ENCODE measurements around the gene CTSC.

The CTSC gene

GRCh38 chr11:88301488-88302140 is 35.9 kb downstream of the CTSC start:
- TF ChIP-seq REST (IDR thresholded peaks at IDR 0.05; ENCODE audit: insufficient read depth in 1 of 2, low read depth in 2 of 2, low read length in 2 of 2) (no peak), FOXP2 (optimal IDR thresholded peaks at IDR 0.05; ENCODE audit: borderline replicate concordance, extremely low read depth, extremely low read length, insufficient read depth) (no peak), POLR2AphosphoS5 (IDR thresholded peaks at IDR 0.05; ENCODE audit: low read depth, low read length) (no peak), SIN3A (IDR thresholded peaks at IDR 0.05; ENCODE audit: borderline replicate concordance, insufficient read depth, low read length) (no peak), TAF1 (IDR thresholded peaks at IDR 0.05; ENCODE audit: borderline replicate concordance, insufficient read depth, low read length) (no peak)

GRCh38 chr11:88300888-88301487 is 36.5 kb downstream of the CTSC start:
- TF ChIP-seq REST (IDR thresholded peaks at IDR 0.05; ENCODE audit: insufficient read depth in 1 of 2, low read depth in 2 of 2, low read length in 2 of 2): no peak
- TF ChIP-seq SIN3A (IDR thresholded peaks at IDR 0.05; ENCODE audit: borderline replicate concordance, insufficient read depth, low read length): no peak
- no peak for TF ChIP-seq TAF1 (IDR thresholded peaks at IDR 0.05; ENCODE audit: borderline replicate concordance, insufficient read depth, low read length)
- no peak for TF ChIP-seq FOXP2 (optimal IDR thresholded peaks at IDR 0.05; ENCODE audit: borderline replicate concordance, extremely low read depth, extremely low read length, insufficient read depth)
- TF ChIP-seq POLR2AphosphoS5 (IDR thresholded peaks at IDR 0.05; ENCODE audit: low read depth, low read length): no peak

- no peak for TF ChIP-seq TAF1 (IDR thresholded peaks at IDR 0.05; ENCODE audit: borderline replicate concordance, insufficient read depth, low read length)
- no peak for TF ChIP-seq FOXP2 (optimal IDR thresholded peaks at IDR 0.05; ENCODE audit: borderline replicate concordance, extremely low read depth, extremely low read length, insufficient read depth)
- no peak for TF ChIP-seq SIN3A (IDR thresholded peaks at IDR 0.05; ENCODE audit: borderline replicate concordance, insufficient read depth, low read length)
- no peak for TF ChIP-seq POLR2AphosphoS5 (IDR thresholded peaks at IDR 0.05; ENCODE audit: low read depth, low read length)
- no peak for TF ChIP-seq REST (IDR thresholded peaks at IDR 0.05; ENCODE audit: insufficient read depth in 1 of 2, low read depth in 2 of 2, low read length in 2 of 2)
Observed at GRCh38 chr11:88297863-88298262, 39.7 kb downstream of the CTSC start.

GRCh38 chr11:88297421-88297820 is 40.1 kb downstream of the CTSC start:
- TF ChIP-seq POLR2AphosphoS5 (IDR thresholded peaks at IDR 0.05; ENCODE audit: low read depth, low read length) (no peak), REST (IDR thresholded peaks at IDR 0.05; ENCODE audit: insufficient read depth in 1 of 2, low read depth in 2 of 2, low read length in 2 of 2) (no peak), FOXP2 (optimal IDR thresholded peaks at IDR 0.05; ENCODE audit: borderline replicate concordance, extremely low read depth, extremely low read length, insufficient read depth) (no peak), TAF1 (IDR thresholded peaks at IDR 0.05; ENCODE audit: borderline replicate concordance, insufficient read depth, low read length) (no peak), SIN3A (IDR thresholded peaks at IDR 0.05; ENCODE audit: borderline replicate concordance, insufficient read depth, low read length) (no peak)

Data from PFSK-1 (cell line).